AG04449 (cell line): ENCODE data around the gene SF3B4.

ENCODE experiments used
- CTCF ChIA-PET: fragments of 350-600 bp; formaldehyde crosslinking; extraction: SDS; loops from one replicate; lab custom pipeline; 2021; ENCODE audit warnings: antibody characterized with exemption; lab: Yijun Ruan, JAX
- POLR2A ChIA-PET: fragments of 400-600, 350-600 bp; formaldehyde crosslinking; extraction: SDS; loops from one replicate; lab custom pipeline; 2020; ENCODE audit warnings: antibody characterized with exemption, inconsistent platforms; lab: Yijun Ruan, JAX
- DNase-seq: peaks from one replicate; pipeline ENCODE4 v3.0.0-alpha.2; 2010; ENCODE audit warnings: low read depth, low spot score
- H3K4me3 ChIP-seq: 2 replicates; pipeline ENCODE4 v1.5.1; 2011; ENCODE audit warnings: low read depth, mild to moderate bottlenecking, control low read depth, low read length
- TF ChIP-seq, protein P1 (sequence below): IDR thresholded peaks from one replicate; pipeline ENCODE4 v1.5.1; 2011; ENCODE audit warnings: mild to moderate bottlenecking, moderate library complexity, low read length, control low read depth, inconsistent platforms; ENCODE audit not compliant: insufficient read depth; ENCODE audit errors: missing control alignments

The SF3B4 gene

DNA sequence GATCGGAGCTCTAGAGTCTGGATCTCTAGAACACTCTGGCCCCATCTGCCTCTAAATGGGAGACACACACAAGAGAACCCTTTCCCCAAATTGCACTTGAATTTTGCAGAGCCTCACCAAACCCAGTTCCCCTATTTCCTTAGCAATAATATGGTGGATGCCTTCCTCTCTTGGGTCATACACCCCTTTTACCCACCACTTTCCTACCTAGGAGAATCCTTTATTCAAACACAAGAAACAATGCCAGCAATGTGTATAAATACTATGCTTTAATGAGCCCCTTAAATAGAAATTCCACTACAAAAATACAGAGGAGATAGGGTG is 760 bp upstream of the SF3B4 start:
- POLR2A ChIA-PET, result interaction anchor here (0.6 to 2.0 kb wide), 2 partner anchors 29 to 41 kb away, joined by 3 to 12 read pairs; partner anchors contain the start of gene BOLA1
- CTCF ChIA-PET, result interaction anchor here (1.2 kb wide), 1 partner anchor 240 kb away, joined by 3 read pairs; no protein-coding TSS in a partner anchor
- TF ChIP-seq, protein P1, sequence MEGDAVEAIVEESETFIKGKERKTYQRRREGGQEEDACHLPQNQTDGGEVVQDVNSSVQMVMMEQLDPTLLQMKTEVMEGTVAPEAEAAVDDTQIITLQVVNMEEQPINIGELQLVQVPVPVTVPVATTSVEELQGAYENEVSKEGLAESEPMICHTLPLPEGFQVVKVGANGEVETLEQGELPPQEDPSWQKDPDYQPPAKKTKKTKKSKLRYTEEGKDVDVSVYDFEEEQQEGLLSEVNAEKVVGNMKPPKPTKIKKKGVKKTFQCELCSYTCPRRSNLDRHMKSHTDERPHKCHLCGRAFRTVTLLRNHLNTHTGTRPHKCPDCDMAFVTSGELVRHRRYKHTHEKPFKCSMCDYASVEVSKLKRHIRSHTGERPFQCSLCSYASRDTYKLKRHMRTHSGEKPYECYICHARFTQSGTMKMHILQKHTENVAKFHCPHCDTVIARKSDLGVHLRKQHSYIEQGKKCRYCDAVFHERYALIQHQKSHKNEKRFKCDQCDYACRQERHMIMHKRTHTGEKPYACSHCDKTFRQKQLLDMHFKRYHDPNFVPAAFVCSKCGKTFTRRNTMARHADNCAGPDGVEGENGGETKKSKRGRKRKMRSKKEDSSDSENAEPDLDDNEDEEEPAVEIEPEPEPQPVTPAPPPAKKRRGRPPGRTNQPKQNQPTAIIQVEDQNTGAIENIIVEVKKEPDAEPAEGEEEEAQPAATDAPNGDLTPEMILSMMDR, result no peak
- peak overlapping the region; percentile 99 for H3K4me3 ChIP-seq
- no peak for DNase-seq

DNA sequence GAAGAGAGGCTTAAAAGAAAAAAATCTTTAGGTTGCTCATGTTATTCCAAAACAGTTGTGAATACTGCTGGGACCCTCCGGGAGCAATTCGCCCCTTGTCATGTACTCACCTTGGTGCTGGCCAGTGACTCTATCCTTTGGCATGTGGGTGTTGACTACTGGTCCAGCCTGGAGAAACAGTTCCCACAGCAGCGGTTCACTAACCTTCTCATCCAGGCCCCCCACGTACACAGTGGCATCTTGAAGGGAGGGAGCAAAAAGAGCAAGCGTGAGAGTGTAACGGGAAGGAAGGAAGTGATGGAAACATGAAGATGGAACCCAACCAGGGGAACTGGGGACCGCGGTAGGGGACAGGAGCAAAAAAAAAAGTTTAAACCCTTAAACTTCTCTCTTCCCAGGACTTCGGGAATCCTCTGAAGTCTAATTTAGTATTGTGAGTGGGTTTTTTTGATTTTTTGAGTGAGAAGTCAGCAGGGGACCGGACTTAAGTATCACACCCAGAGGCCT is 494 bp downstream of the SF3B4 start:
- CTCF ChIA-PET, result no interaction called here
- TF ChIP-seq, protein P1, result no peak
- DNase-seq, result no peak
- peak overlapping the region; percentile 99 for H3K4me3 ChIP-seq
- POLR2A ChIA-PET, result no interaction called here

DNA sequence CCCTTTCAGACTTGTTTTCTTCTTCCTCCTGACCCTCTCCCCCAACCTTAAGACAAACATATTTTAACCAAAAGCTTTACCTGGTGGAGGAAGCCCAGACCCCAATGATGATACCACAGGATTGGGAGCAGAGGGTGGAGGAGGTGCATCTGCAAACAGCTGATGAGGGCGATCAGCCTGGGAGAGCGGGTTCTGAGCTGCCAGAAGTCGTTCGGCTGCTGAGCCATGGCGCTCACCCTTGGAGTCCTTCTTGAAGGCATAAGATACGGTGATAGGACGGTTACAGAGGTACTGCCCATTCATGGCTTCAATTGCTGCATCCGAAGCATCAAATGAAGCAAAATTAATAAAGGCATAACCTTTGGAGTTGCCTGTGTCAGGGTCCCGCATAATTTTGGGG is 1.3 kb downstream of the SF3B4 start:
- no peak for DNase-seq
- CTCF ChIA-PET, result no interaction called here
- TF ChIP-seq, protein P1, result no peak
- POLR2A ChIA-PET, result no interaction called here
- H3K4me3 ChIP-seq, result peak overlapping the region; percentile 99

DNA sequence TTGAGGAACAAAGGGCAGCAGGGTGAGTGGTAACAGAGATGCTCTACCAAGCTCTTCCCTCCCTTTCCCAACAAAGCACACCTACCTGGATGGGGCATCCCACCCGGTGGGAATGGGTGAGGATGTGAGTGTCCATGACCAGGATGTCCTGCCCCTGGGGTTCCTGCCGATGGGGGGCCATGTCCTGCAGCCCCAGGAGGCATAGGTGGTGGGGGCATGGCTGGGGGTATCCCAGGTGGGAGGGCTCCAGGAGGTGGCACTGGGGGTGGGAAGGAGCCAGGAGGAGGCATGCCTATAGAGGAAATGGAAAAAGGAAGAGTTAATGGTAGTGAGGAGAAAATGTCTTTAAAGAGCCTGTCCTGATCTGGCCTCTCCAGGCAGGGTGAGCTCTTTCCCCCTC is 1.9 kb downstream of the SF3B4 start:
- no peak for DNase-seq
- CTCF ChIA-PET, result interaction anchor here (1.0 to 1.4 kb wide), 2 partner anchors 14 to 38 kb away, joined by 3 to 4 read pairs; a partner anchor contains a TSS
- TF ChIP-seq, protein P1, result no peak
- no peak overlapping the region; the same call in 1 of the 2 replicates for H3K4me3 ChIP-seq
- POLR2A ChIA-PET, result no interaction called here

DNA sequence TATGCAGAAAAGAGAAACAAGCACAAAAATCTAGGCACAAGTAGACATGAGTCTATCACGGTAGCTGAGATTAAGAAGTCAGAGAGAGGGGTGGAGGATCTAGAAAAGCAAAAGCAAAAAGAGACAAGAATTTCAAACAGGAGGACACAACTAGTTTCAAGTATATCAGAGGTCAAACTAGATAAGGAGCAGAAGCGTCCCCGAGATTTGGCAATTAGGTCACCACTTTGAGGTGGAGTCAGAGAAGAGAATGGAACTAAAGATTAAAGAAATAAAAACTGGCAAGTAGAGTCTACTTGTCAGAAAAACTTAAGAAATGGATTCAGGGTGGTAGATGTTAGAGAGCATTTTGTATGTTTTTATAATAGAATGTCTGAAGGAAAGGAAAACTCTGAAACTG is 2.3 kb downstream of the SF3B4 start:
- no peak overlapping the region for H3K4me3 ChIP-seq
- no peak for DNase-seq
- POLR2A ChIA-PET, result no interaction called here
- CTCF ChIA-PET, result interaction anchor here (1.0 to 1.4 kb wide), 2 partner anchors 15 to 37 kb away, joined by 3 to 4 read pairs; a partner anchor contains a TSS
- TF ChIP-seq, protein P1, result no peak

DNA sequence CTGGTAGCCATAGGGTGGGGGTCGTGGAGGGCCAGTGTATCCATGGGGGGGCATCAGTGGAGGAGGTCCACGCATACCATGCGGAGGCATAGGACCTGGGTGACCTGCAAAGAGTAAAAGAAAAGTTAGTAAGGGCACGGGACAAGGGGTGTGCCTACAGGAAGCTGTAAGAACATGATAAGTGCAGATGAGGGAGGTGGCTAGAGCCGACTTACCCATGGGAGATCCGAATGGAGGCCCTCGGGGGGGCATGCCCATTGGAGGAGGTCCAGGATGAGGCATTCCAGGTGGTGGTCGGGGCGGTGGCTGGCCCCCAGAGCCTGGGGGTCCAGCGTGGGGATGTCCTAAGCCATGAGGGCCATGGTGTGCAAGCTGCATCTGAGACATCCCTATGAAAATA is 4.0 kb downstream of the SF3B4 start:
- H3K4me3 ChIP-seq, result no peak overlapping the region
- TF ChIP-seq, protein P1, result no peak
- CTCF ChIA-PET, result interaction anchor here (1.2 kb wide), 1 partner anchor 35 kb away, joined by 4 read pairs; no protein-coding TSS in a partner anchor
- no peak for DNase-seq
- POLR2A ChIA-PET, result no interaction called here
